ENCODE results near the gene NR2C1. TPM values are rescaled to one million over a fixed set of nuclear protein-coding genes. Genes with fewer than 3 reads are reported as not detected.

The NR2C1 gene
- total RNA-seq, 2 experiments from 2014 or later, result 19.8 to 24.6 TPM

DNA sequence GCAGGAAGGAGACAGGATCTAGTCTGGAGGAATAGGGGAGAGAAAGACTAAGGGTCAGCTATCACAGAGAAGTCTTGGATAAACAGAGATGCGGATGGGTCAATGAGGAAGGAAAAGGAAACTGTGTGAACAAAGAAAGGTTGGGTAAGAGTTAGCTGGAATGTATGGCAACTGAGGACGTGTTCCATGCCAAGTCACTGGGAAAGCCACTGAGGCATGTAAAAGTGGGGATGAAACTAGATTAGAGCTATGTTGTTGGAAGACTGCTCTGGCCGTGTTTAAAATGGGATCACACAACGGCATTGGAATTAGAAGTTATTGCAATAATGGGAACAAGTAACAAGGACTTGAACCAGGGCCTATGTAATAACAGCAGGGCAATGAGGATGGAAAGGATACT is 3.9 kb upstream of the NR2C1 start:
- Mint-ChIP-seq H3K9me3 (no peaks in the 10 kb centered on the region), H3K27ac (no peak overlapping the region), H3K4me1 (ENCODE audit: low read depth) (peaks cover 6% of the 10 kb centered on the region), H3K36me3 (ENCODE audit: low read depth) (peaks cover 2% of the 10 kb centered on the region), H3K27me3 (ENCODE audit: low read depth) (no peaks in the 10 kb centered on the region), H3K4me3 (no peak overlapping the region)
- no peak for DNase-seq
- CTCF ChIA-PET, result no interaction called here
- intact Hi-C loops (cut with micrococcal nuclease), result no loop called here

GRCh38 chr12:95074766-95075165 is 1.3 kb upstream of the NR2C1 start:
- DNase-seq, result no peak
- intact Hi-C loops (cut with micrococcal nuclease), result loop anchor here (5.0 kb wide), 2 partner anchors 87 to 473 kb away; no protein-coding TSS in a partner anchor

GRCh38 chr12:95073698-95074520 is 491 bp upstream of the NR2C1 start:
- Mint-ChIP-seq H3K27ac (peak overlapping the region; percentile 60), H3K4me3 (peak overlapping the region; percentile 92), H3K36me3 (ENCODE audit: low read depth) (peaks cover 4% of the 10 kb centered on the region), H3K9me3 (no peaks in the 10 kb centered on the region), H3K4me1 (ENCODE audit: low read depth) (peaks cover 18% of the 10 kb centered on the region), H3K27me3 (ENCODE audit: low read depth) (no peaks in the 10 kb centered on the region)
- no peak for DNase-seq
- intact Hi-C loops (cut with micrococcal nuclease), result loop anchor here (1.0 to 5.0 kb wide), 6 partner anchors 29 to 473 kb away; partner anchors contain the start of genes FGD6, NDUFA12 and VEZT
- CTCF ChIA-PET, result interaction anchor here (0.6 to 1.7 kb wide), 12 partner anchors 29 to 849 kb away, joined by 3 to 9 read pairs (median 4); no protein-coding TSS in a partner anchor

More at GRCh38 chr12:95074766-95075165, 1.3 kb upstream of the NR2C1 start:
- no peaks in the 10 kb centered on the region for H3K27me3 Mint-ChIP-seq (ENCODE audit: low read depth)
- no peaks in the 10 kb centered on the region for H3K9me3 Mint-ChIP-seq
- H3K27ac Mint-ChIP-seq, result no peak overlapping the region
- H3K4me3 Mint-ChIP-seq, result no peak overlapping the region
- H3K4me1 Mint-ChIP-seq (ENCODE audit: low read depth), result peaks cover 14% of the 10 kb centered on the region
- CTCF ChIA-PET, result no interaction called here
- H3K36me3 Mint-ChIP-seq (ENCODE audit: low read depth), result peaks cover 4% of the 10 kb centered on the region

DNA sequence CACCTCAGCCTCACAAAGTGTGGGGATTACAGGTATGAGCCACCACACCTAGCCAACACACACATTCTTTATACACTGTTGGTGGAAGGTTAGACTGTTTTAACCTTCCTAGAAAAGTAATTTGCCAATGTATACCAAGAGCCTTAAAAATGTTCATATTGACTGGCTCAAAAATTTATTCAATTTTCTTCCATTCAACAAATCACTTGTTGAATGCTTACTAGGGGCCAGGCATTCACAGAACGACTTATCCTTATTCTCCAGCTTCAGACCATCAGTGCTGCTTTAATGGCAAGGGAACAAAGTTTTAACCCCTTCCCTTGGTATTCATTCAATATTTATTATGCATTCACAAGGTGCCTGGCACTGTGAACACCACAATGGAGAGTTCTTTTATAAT is 3.0 kb downstream of the NR2C1 start:
- Mint-ChIP-seq H3K9me3 (no peaks in the 10 kb centered on the region), H3K27me3 (ENCODE audit: low read depth) (no peaks in the 10 kb centered on the region), H3K4me3 (no peak overlapping the region), H3K4me1 (ENCODE audit: low read depth) (peaks cover 21% of the 10 kb centered on the region), H3K27ac (no peak overlapping the region), H3K36me3 (ENCODE audit: low read depth) (peaks cover 15% of the 10 kb centered on the region)
- CTCF ChIA-PET, result no interaction called here
- intact Hi-C loops (cut with micrococcal nuclease), result loop anchor here (5.0 kb wide), 2 partner anchors 83 to 477 kb away; no protein-coding TSS in a partner anchor
- DNase-seq, result no peak

DNA sequence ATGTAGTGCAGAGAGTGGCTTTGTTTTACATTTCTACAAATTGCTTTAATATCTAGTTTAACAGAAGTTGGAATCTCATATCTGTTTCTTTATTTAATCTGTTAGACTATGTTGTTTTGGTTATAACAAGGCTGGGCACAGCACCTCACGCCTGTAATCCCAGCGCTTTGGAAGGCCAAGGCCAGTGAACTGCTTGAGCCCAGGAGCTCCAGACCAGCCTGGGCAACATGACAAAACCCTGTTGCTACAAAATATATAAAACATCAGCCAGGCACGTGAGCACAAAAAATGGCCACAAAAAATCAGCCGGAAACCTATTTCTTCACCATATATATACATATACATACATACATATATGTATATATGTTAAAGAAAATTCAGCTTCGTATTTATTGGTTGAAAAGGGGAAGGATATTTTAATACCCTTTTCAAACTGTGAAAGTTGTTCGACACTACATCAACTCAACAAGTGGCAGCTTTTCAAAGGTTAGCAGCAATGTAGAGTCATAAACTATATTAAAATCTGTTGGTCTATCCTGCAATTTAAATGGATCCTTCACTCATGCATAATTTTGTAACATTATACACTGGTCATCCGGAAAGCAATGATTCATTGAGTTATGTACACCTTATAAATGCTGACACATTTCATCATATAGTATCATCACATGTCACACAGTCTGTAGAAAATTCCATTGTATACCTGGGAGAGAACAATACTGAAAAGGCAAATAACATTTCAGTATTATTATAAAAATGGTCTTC is 7.1 kb downstream of the NR2C1 start:
- Mint-ChIP-seq H3K4me3 (no peak overlapping the region), H3K36me3 (ENCODE audit: low read depth) (peaks cover 20% of the 10 kb centered on the region), H3K27me3 (ENCODE audit: low read depth) (no peaks in the 10 kb centered on the region), H3K27ac (no peak overlapping the region), H3K4me1 (ENCODE audit: low read depth) (peaks cover 12% of the 10 kb centered on the region), H3K9me3 (no peaks in the 10 kb centered on the region)
- intact Hi-C loops (cut with micrococcal nuclease), result no loop called here
- DNase-seq, result no peak
- CTCF ChIA-PET, result no interaction called here

- Mint-ChIP-seq H3K9me3 (no peaks in the 10 kb centered on the region), H3K27me3 (ENCODE audit: low read depth) (no peaks in the 10 kb centered on the region), H3K36me3 (ENCODE audit: low read depth) (peaks cover 18% of the 10 kb centered on the region), H3K4me1 (ENCODE audit: low read depth) (no peaks in the 10 kb centered on the region), H3K27ac (no peak overlapping the region), H3K4me3 (no peak overlapping the region)
- no peak for DNase-seq
- CTCF ChIA-PET, result no interaction called here
- intact Hi-C loops (cut with micrococcal nuclease), result no loop called here
Observed at GRCh38 chr12:95060951-95061350, 12.5 kb downstream of the NR2C1 start.

GRCh38 chr12:95059984-95060383 is 13.4 kb downstream of the NR2C1 start:
- Mint-ChIP-seq H3K27ac (no peak overlapping the region), H3K4me3 (no peak overlapping the region), H3K27me3 (ENCODE audit: low read depth) (no peaks in the 10 kb centered on the region), H3K36me3 (ENCODE audit: low read depth) (peaks cover 18% of the 10 kb centered on the region), H3K9me3 (no peaks in the 10 kb centered on the region), H3K4me1 (ENCODE audit: low read depth) (no peaks in the 10 kb centered on the region)
- intact Hi-C loops (cut with micrococcal nuclease), result no loop called here
- CTCF ChIA-PET, result interaction anchor here (0.6 to 0.8 kb wide), 2 partner anchors 33 to 256 kb away, joined by 3 to 5 read pairs; no protein-coding TSS in a partner anchor
- no peak for DNase-seq

- CTCF ChIA-PET, result interaction anchor here (0.6 to 1.4 kb wide), 2 partner anchors 9 to 170 kb away, joined by 3 read pairs; no protein-coding TSS in a partner anchor
- Mint-ChIP-seq H3K4me3 (no peak overlapping the region), H3K4me1 (ENCODE audit: low read depth) (no peaks in the 10 kb centered on the region), H3K27me3 (ENCODE audit: low read depth) (no peaks in the 10 kb centered on the region), H3K36me3 (ENCODE audit: low read depth) (peaks cover 18% of the 10 kb centered on the region), H3K27ac (no peak overlapping the region), H3K9me3 (no peaks in the 10 kb centered on the region)
- intact Hi-C loops (cut with micrococcal nuclease), result no loop called here
- no peak for DNase-seq
Observed at GRCh38 chr12:95057424-95057823, 16.0 kb downstream of the NR2C1 start.

- peaks cover 18% of the 10 kb centered on the region for H3K36me3 Mint-ChIP-seq (ENCODE audit: low read depth)
- H3K27ac Mint-ChIP-seq, result no peak overlapping the region
- H3K27me3 Mint-ChIP-seq (ENCODE audit: low read depth), result no peaks in the 10 kb centered on the region
- intact Hi-C loops (cut with micrococcal nuclease), result no loop called here
- CTCF ChIA-PET, result no interaction called here
- no peaks in the 10 kb centered on the region for H3K4me1 Mint-ChIP-seq (ENCODE audit: low read depth)
- no peaks in the 10 kb centered on the region for H3K9me3 Mint-ChIP-seq
- DNase-seq, result no peak
- no peak overlapping the region for H3K4me3 Mint-ChIP-seq
Observed at GRCh38 chr12:95055057-95055456, 18.4 kb downstream of the NR2C1 start.

DNA sequence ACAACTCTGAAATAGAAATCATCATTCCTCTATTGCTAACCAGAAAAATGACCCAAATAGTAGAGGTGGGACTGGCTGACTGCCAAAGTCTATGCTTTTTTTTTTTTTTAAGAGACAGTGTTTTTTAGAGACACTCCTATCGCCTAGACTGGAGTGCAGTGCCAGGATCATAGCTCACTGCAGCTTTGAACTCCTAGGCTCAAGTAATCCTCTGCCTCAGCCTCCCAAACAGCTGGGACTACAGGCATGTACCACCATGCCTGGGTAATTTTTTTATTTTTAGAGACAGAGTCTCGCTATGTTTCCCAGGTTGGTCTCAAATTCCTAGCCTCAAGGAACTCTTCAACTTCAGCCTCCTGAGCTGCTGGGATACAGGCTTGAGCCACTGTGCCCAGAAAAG is 19.2 kb downstream of the NR2C1 start:
- H3K27ac Mint-ChIP-seq, result no peak overlapping the region
- no peak overlapping the region for H3K4me3 Mint-ChIP-seq
- no peaks in the 10 kb centered on the region for H3K27me3 Mint-ChIP-seq (ENCODE audit: low read depth)
- no peaks in the 10 kb centered on the region for H3K4me1 Mint-ChIP-seq (ENCODE audit: low read depth)
- no peak for DNase-seq
- CTCF ChIA-PET, result no interaction called here
- intact Hi-C loops (cut with micrococcal nuclease), result no loop called here
- H3K36me3 Mint-ChIP-seq (ENCODE audit: low read depth), result peaks cover 21% of the 10 kb centered on the region
- H3K9me3 Mint-ChIP-seq, result no peaks in the 10 kb centered on the region

GRCh38 chr12:95051241-95051640 is 22.2 kb downstream of the NR2C1 start:
- no peak for DNase-seq
- H3K9me3 Mint-ChIP-seq, result no peaks in the 10 kb centered on the region
- intact Hi-C loops (cut with micrococcal nuclease), result no loop called here
- H3K36me3 Mint-ChIP-seq (ENCODE audit: low read depth), result peaks cover 22% of the 10 kb centered on the region
- H3K4me1 Mint-ChIP-seq (ENCODE audit: low read depth), result no peaks in the 10 kb centered on the region
- no peaks in the 10 kb centered on the region for H3K27me3 Mint-ChIP-seq (ENCODE audit: low read depth)
- no peak overlapping the region for H3K27ac Mint-ChIP-seq
- H3K4me3 Mint-ChIP-seq, result no peak overlapping the region
- CTCF ChIA-PET, result no interaction called here

DNA sequence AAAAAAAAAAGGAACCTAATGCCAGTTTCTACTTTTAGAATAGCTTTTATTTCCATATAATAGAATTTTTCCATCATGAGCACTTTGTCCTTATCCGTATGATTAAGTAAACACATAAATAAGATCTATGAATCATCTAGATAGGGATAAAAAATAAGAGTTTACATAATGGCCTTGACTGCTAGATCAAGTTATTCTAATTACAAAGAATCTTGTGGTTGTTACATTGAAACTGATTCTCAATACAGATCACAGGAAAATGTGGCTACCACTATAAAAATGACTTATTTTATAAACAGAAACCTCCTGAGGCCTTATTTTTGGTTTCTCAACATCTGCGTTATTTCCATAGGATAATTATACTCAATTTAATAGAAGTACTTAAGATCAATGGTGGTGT is 35.5 kb downstream of the NR2C1 start:
- Mint-ChIP-seq H3K27me3 (ENCODE audit: low read depth) (no peaks in the 10 kb centered on the region), H3K9me3 (no peaks in the 10 kb centered on the region), H3K36me3 (ENCODE audit: low read depth) (peaks cover 24% of the 10 kb centered on the region), H3K27ac (no peak overlapping the region), H3K4me1 (ENCODE audit: low read depth) (peaks cover 12% of the 10 kb centered on the region), H3K4me3 (no peak overlapping the region)
- CTCF ChIA-PET, result no interaction called here
- intact Hi-C loops (cut with micrococcal nuclease), result no loop called here
- no peak for DNase-seq
